ENCODE results near the gene EBF3. TPM values are rescaled to one million over a fixed set of nuclear protein-coding genes. Genes with fewer than 3 reads are reported as not detected.

EBF3 gene
- total RNA-seq, 1 donor from 2014 or later = 0.44 TPM

GRCh38 chr10:129910861-129911260 lies 53.2 kb downstream of the EBF3 start:
- no peak for ATAC-seq

GRCh38 chr10:129909531-129910256 lies 54.4 kb downstream of the EBF3 start:
- no peak for ATAC-seq

GRCh38 chr10:129909080-129909479 lies 55.0 kb downstream of the EBF3 start:
- ATAC-seq = no peak

GRCh38 chr10:129908406-129908805 lies 55.7 kb downstream of the EBF3 start:
- ATAC-seq = no peak

GRCh38 chr10:129905553-129905952 lies 58.5 kb downstream of the EBF3 start:
- no peak for ATAC-seq

- no peak for ATAC-seq
Measured at GRCh38 chr10:129904323-129904722, 59.8 kb downstream of the EBF3 start.

GRCh38 chr10:129901389-129902006 lies 62.6 kb downstream of the EBF3 start:
- no peak for ATAC-seq

GRCh38 chr10:129900825-129901224 lies 63.2 kb downstream of the EBF3 start:
- no peak for ATAC-seq

- no peak for ATAC-seq
Measured at GRCh38 chr10:129899276-129900130, 64.6 kb downstream of the EBF3 start.

GRCh38 chr10:129898706-129899268 lies 65.3 kb downstream of the EBF3 start:
- ATAC-seq = no peak

GRCh38 chr10:129897871-129898626 lies 66.0 kb downstream of the EBF3 start:
- no peak for ATAC-seq

- ATAC-seq = no peak
Measured at GRCh38 chr10:129896860-129897200, 67.2 kb downstream of the EBF3 start.

- ATAC-seq = no peak
Measured at GRCh38 chr10:129896136-129896859, 67.8 kb downstream of the EBF3 start.

GRCh38 chr10:129895811-129896135 lies 68.3 kb downstream of the EBF3 start:
- no peak for ATAC-seq

GRCh38 chr10:129894698-129895097 lies 69.4 kb downstream of the EBF3 start:
- ATAC-seq = no peak

GRCh38 chr10:129893104-129894089 lies 70.7 kb downstream of the EBF3 start:
- no peak for ATAC-seq

GRCh38 chr10:129892548-129893052 lies 71.5 kb downstream of the EBF3 start:
- no peak for ATAC-seq

GRCh38 chr10:129891806-129892205 lies 72.3 kb downstream of the EBF3 start:
- no peak for ATAC-seq

GRCh38 chr10:129890170-129890569 lies 73.9 kb downstream of the EBF3 start:
- ATAC-seq = no peak
